Measurements from ENCODE around the gene TCAF1.

TCAF1 gene

DNA sequence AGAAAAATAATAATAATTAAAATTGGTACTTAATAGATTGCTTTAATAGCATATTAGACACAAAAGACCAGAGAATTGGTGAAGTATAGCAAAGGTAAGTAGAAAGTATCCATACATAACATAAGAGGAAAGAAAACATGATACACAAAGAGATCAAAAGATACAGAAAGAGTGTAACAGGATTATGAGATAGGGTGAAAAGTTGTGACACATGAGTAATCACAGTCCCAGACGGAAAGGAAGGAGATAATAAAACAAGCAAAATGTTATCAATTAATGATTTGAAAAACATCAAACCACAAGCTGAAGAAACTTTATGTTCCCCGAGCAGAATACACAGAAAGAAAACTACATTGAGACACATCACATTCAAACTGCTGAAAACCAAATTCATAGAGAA is 10.5 kb downstream of the TCAF1 start:
- TF ChIP-seq REST (IDR thresholded peaks at IDR 0.05; ENCODE audit: insufficient replicate concordance, low read depth) (no peak), POLR2AphosphoS5 (IDR thresholded peaks at IDR 0.05; ENCODE audit: low read depth) (no peak), SPI1 (IDR thresholded peaks at IDR 0.05; ENCODE audit: borderline replicate concordance, low read depth) (no peak), GABPA (IDR thresholded peaks at IDR 0.05; ENCODE audit: low read depth) (no peak)
- TF ChIP-seq, protein P1, sequence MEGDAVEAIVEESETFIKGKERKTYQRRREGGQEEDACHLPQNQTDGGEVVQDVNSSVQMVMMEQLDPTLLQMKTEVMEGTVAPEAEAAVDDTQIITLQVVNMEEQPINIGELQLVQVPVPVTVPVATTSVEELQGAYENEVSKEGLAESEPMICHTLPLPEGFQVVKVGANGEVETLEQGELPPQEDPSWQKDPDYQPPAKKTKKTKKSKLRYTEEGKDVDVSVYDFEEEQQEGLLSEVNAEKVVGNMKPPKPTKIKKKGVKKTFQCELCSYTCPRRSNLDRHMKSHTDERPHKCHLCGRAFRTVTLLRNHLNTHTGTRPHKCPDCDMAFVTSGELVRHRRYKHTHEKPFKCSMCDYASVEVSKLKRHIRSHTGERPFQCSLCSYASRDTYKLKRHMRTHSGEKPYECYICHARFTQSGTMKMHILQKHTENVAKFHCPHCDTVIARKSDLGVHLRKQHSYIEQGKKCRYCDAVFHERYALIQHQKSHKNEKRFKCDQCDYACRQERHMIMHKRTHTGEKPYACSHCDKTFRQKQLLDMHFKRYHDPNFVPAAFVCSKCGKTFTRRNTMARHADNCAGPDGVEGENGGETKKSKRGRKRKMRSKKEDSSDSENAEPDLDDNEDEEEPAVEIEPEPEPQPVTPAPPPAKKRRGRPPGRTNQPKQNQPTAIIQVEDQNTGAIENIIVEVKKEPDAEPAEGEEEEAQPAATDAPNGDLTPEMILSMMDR (IDR thresholded peaks at IDR 0.05; ENCODE audit: insufficient read depth, low read length) = no peak
- Histone ChIP-seq H3K27me3 (ENCODE audit: insufficient read depth, poor library complexity, severe bottlenecking) (no peaks in the 10 kb centered on the region), H3K27ac (replicated peaks) (no peak overlapping the region), H3K4me3 (replicated peaks; ENCODE audit: insufficient read depth, low read length) (no peak overlapping the region)
- no peak for DNase-seq (ENCODE audit: low read depth in 1 of 2, low spot score in 1 of 2)

GRCh38 chr7:143890558-143890957 is 11.4 kb downstream of the TCAF1 start:
- DNase-seq (ENCODE audit: low read depth in 1 of 2, low spot score in 1 of 2) = no peak
- Histone ChIP-seq H3K4me3 (replicated peaks; ENCODE audit: insufficient read depth, low read length) (no peak overlapping the region), H3K27ac (replicated peaks) (no peak overlapping the region), H3K27me3 (ENCODE audit: insufficient read depth, poor library complexity, severe bottlenecking) (no peaks in the 10 kb centered on the region)
- TF ChIP-seq REST (IDR thresholded peaks at IDR 0.05; ENCODE audit: insufficient replicate concordance, low read depth) (no peak), GABPA (IDR thresholded peaks at IDR 0.05; ENCODE audit: low read depth) (no peak), POLR2AphosphoS5 (IDR thresholded peaks at IDR 0.05; ENCODE audit: low read depth) (no peak), SPI1 (IDR thresholded peaks at IDR 0.05; ENCODE audit: borderline replicate concordance, low read depth) (no peak)
- TF ChIP-seq, protein P1 (IDR thresholded peaks at IDR 0.05; ENCODE audit: insufficient read depth, low read length) = no peak

GRCh38 chr7:143889068-143889467 is 12.9 kb downstream of the TCAF1 start:
- no peaks in the 10 kb centered on the region for H3K27me3 ChIP-seq (ENCODE audit: insufficient read depth, poor library complexity, severe bottlenecking)
- H3K4me3 ChIP-seq (replicated peaks; ENCODE audit: insufficient read depth, low read length) = no peak overlapping the region
- DNase-seq (ENCODE audit: low read depth in 1 of 2, low spot score in 1 of 2) = no peak
- TF ChIP-seq POLR2AphosphoS5 (IDR thresholded peaks at IDR 0.05; ENCODE audit: low read depth) (no peak), SPI1 (IDR thresholded peaks at IDR 0.05; ENCODE audit: borderline replicate concordance, low read depth) (no peak), GABPA (IDR thresholded peaks at IDR 0.05; ENCODE audit: low read depth) (no peak), REST (IDR thresholded peaks at IDR 0.05; ENCODE audit: insufficient replicate concordance, low read depth) (no peak)
- TF ChIP-seq, protein P1 (IDR thresholded peaks at IDR 0.05; ENCODE audit: insufficient read depth, low read length) = no peak
- no peak overlapping the region for H3K27ac ChIP-seq (replicated peaks)
